Heart left ventricle (tissue), 16 donors: Measurements from ENCODE around the gene ACP4. TPM values are rescaled to one million over a fixed set of nuclear protein-coding genes. Genes with fewer than 3 reads are reported as not detected.

ENCODE experiments used
- ATAC-seq, 4 donors: fragments of 200-7000 bp; cut with Tn5 transposase; one replicate each; pipeline ENCODE4 v1.9.1; 2020 to 2022; ENCODE audit warnings: moderate library complexity in 4 of 4, mild to moderate bottlenecking in 3 of 4, moderate number of reproducible peaks in 1 of 4
- DNase-seq, 5 donors: peaks; one replicate each; pipeline ENCODE4 v3.0.0-alpha.2; 2020
- H3K27ac ChIP-seq, 12 donors: fragments of 200-600 bp; sonication (generic) in 4 of 12; one replicate each; pipeline versions ENCODE4 v1.5.0 to v1.8.0; 2016 to 2022; ENCODE audit warnings: mild to moderate bottlenecking in 2 of 12
- H3K27me3 ChIP-seq, 9 donors: fragments of 200-600 bp; sonication (generic) in 2 of 9; one replicate each; pipeline versions ENCODE4 v1.5.1 to v1.8.0; 2016 to 2022; ENCODE audit warnings: mild to moderate bottlenecking in 3 of 9
- H3K36me3 ChIP-seq, 9 donors: fragments of 200-600 bp; sonication (generic) in 2 of 9; one replicate each; pipeline versions ENCODE4 v1.5.0 to v1.8.0; 2018 to 2022; ENCODE audit warnings: mild to moderate bottlenecking in 2 of 9
- H3K4me1 ChIP-seq, 12 donors: fragments of 200-600 bp; sonication (generic) in 4 of 12; one replicate each; pipeline versions ENCODE4 v1.5.0 to v1.8.0; 2016 to 2022; ENCODE audit warnings: mild to moderate bottlenecking in 3 of 12
- H3K4me3 ChIP-seq, 12 donors: fragments of 200-600 bp; sonication (generic) in 4 of 12; one replicate each; pipeline versions ENCODE4 v1.5.0 to v1.8.0; 2017 to 2022; ENCODE audit warnings: mild to moderate bottlenecking in 9 of 12, moderate library complexity in 4 of 12
- H3K9me3 ChIP-seq, 12 donors: fragments of 200-600 bp; sonication (generic) in 4 of 12; one replicate each; pipeline versions ENCODE4 v1.5.0 to v1.8.0; 2016 to 2022; ENCODE audit warnings: mild to moderate bottlenecking in 1 of 12
- POLR2A ChIP-seq, 2 donors: fragments of 450-650 bp; IDR thresholded peaks; one replicate each; pipeline ENCODE4 v1.6.1; 2017; ENCODE audit warnings: antibody characterized with exemption in 2 of 2, mild to moderate bottlenecking in 2 of 2, moderate library complexity in 2 of 2
- WGBS, 4 donors: extraction: QIAGEN DNeasy Blood & Tissue Kit in 2 of 4; methylation state at CpG; one replicate each; pipeline versions ENCODE4 v1.1.5 to v1.1.7; 2013 to 2018; 5-methylcytosine and 5-hydroxymethylcytosine counted together
- intact Hi-C, 10 donors: fragments of 100-400 bp; cut with DNase I; formaldehyde crosslinking; loops; one replicate each; pipeline versions ENCODE4 v1.11.1 to v1.14.2; 2022
- polyA plus RNA-seq, 2 donors: library from polyadenylated mRNA; stranded (reverse); fragments of 200-250 nt; gene quantifications; one replicate each; pipeline ENCODE4 v1.2.3, GENCODE V29; 2013
- total RNA-seq, 9 donors: library from RNA; depleted of rRNA in 2 of 9; stranded (reverse); fragments of >200 nt in 2 of 9; fragmentation: NEBNext Ultra II Directional in 3 of 9; extraction: Animal tissue kit (Norgen Biotek cat#: 25700) in 3 of 9; gene quantifications; one replicate each; pipeline versions ENCODE4 v1.1.0 to v1.2.4, GENCODE V29; 2016 to 2023
- TF ChIP-seq, protein P1 (sequence below), 12 donors: fragments of 200-600 bp; sonication (generic) in 4 of 12; IDR thresholded peaks; one replicate each; pipeline versions ENCODE4 v1.5.0 to v1.8.0; 2018 to 2022; ENCODE audit warnings: antibody characterized with exemption in 12 of 12, mild to moderate bottlenecking in 5 of 12
- donor health status: ischemic (EF 13 %, LVEDD 7.1; RV severe dilation, severe dysfunction).
- donor health status: healthy with polysubstance abuse.
- donor health status: DM: no; HTN: yes; CAD: no.
- donor health status: DM: no; HTN: no; CAD: no.
- donor health status: ischemic (EF 25% LVEDD 6.9; RV normal size, moderate dysfunction).
- donor health status: ischemic (EF 25% LVEDD 5.7; RV mildly dilated, moderate dysfunction).
- donor health status: healthy.
- donor health status: DM: yes; HTN: yes; CAD: no.
- donor health status: ischemic (EF 35%, LVEDD 5.7; RV mildly dilated, moderate dysfunction).
- donor health status: nonischemic (EF 11% LVEDD 7.7; RV severe dilation, severe dysfunction).
- donor health status: DM: yes; HTN: yes; CAD: no.
- donor health status: PGD.
- donor health status: ischemic (EF 29% LVEDD 5.4; RV normal size, mild dysfunction).
- donor health status: nonischemic (EF 23%, LVEDD 6.1; RV moderate dilation, normal function).

The ACP4 gene
- total and polyA plus RNA-seq, 11 donors, result not detected

GRCh38 chr19:50801107-50801506 lies 10.9 kb downstream of the ACP4 start:
- Histone ChIP-seq H3K9me3 (no peaks in the 10 kb centered on the region), H3K4me3 (no peak overlapping the region), H3K27ac (no peak overlapping the region), H3K4me1 (peaks cover 3 to 26% (median 16%) of the 10 kb centered on the region in 12 donors), H3K27me3 (no peaks in the 10 kb centered on the region), H3K36me3 (peaks cover 0 to 52% (median 32%) of the 10 kb centered on the region in 9 donors)
- TF ChIP-seq, protein P1, sequence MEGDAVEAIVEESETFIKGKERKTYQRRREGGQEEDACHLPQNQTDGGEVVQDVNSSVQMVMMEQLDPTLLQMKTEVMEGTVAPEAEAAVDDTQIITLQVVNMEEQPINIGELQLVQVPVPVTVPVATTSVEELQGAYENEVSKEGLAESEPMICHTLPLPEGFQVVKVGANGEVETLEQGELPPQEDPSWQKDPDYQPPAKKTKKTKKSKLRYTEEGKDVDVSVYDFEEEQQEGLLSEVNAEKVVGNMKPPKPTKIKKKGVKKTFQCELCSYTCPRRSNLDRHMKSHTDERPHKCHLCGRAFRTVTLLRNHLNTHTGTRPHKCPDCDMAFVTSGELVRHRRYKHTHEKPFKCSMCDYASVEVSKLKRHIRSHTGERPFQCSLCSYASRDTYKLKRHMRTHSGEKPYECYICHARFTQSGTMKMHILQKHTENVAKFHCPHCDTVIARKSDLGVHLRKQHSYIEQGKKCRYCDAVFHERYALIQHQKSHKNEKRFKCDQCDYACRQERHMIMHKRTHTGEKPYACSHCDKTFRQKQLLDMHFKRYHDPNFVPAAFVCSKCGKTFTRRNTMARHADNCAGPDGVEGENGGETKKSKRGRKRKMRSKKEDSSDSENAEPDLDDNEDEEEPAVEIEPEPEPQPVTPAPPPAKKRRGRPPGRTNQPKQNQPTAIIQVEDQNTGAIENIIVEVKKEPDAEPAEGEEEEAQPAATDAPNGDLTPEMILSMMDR (IDR thresholded peaks at IDR 0.05), result no peak
- TF ChIP-seq POLR2A (IDR thresholded peaks at IDR 0.05), result no peak
- ATAC-seq (no peak), DNase-seq (no peak)
- 91 to 94% (median 91%) methylated on average over 8 of the region's 8 CpGs for WGBS, 4 donors
- intact Hi-C loops, result loop anchor here in 2 of 10 donors (10.0 kb wide), 2 partner anchors 304 to 426 kb away; partner anchors contain the start of genes CTU1 (in 1 of the 2) and NR1H2 (in 1 of the 2)

DNA sequence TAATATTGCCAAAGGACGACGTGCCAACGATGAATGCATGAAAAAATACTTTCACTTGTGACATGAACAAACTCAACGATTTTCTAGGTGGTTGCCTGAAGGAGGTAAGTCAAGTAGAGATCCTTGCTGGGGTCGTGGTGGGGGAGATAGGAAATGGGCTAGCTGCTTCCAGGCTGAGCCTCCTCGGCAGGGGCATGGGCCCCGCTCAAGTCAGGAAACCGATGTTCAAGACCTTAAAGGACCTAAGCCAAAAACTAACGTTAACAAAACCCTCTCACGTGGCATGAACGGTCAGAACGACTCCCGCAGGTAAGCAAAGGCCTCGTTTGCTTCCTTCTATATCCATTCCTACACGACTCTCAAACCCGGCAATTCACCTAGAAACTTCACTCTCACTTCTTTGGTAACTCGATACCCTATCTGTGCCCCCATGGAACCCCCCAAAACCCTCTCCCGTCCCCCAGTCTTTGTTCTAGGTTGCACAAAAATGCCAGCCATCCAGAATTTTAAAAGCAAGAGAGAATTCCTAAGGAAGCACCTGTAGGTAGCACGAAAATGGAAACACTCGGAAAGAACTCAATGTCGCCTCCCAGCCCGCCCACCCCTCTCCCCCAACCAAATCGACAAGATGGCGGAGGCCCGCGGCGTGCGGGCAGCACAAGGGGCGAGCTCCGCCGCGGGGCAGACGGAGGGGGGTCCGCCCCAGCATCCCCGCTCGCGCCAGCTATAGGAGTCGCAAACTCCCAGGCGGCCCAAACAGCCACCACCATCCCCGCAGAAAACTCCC lies 13.6 kb downstream of the ACP4 start:
- no peaks in the 10 kb centered on the region for H3K9me3 ChIP-seq
- DNase-seq (no peak), ATAC-seq (peak in 1 of 4 donors; percentile 11)
- peaks cover 0 to 30% (median 19%) of the 10 kb centered on the region in 9 donors for H3K36me3 ChIP-seq
- peak overlapping the region; percentile 61 to 98 (median 79) for H3K4me3 ChIP-seq
- TF ChIP-seq, protein P1 (IDR thresholded peaks at IDR 0.05), result no peak
- no peak for TF ChIP-seq POLR2A (IDR thresholded peaks at IDR 0.05)
- 1% methylated on average over 22 to 40 of the region's 40 CpGs for WGBS, 4 donors
- H3K4me1 ChIP-seq, result peaks cover 3 to 26% (median 16%) of the 10 kb centered on the region in 12 donors
- H3K27ac ChIP-seq, result peak overlapping the region; percentile 88 to 99 (median 97)
- no peaks in the 10 kb centered on the region for H3K27me3 ChIP-seq
- intact Hi-C loops, result loop anchor here in 2 of 10 donors (10.0 kb wide), 2 partner anchors 301 to 429 kb away; partner anchors contain the start of genes CTU1 (in 1 of the 2) and NR1H2 (in 1 of the 2)

DNA sequence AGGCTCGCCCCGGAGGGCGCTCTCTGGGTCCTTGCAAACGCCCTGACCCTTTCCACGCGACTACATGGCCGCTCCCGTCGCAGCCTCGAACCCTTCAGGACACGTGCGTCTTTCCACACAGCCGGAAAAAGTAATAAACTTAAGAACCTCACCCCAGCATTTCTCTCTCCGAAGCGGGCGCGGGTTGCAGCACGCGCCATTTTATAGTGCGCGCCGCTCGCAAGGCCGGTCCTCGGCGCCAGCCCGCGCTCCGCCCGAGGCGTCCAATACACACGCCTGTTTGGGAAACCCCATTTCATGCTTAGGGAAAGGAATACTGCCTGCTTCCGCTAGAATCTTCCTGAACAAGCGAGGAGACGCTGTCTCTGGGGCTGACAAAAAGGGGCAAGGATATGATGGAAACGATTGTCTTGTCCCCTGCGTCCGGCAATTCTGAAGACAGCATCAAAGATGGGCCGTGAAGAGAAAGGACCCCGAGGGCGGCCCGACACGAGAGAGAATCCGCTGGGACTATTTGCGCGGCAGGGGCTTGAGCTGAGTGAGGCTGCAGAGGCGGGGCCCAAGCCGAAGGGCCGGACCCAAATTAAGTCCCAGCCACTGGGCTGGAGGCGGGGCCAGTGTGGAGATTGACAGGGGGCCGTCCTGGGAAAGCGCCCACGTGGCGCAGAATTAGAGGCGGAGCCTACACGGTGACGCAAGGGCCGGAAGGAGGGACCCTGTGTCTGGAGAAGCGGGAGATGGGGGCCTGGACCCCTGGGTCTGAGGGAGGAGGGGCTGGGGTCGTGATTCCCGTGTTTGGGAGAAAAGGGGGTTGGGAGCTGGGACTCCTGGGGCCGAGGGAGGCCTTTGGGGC lies 14.4 kb downstream of the ACP4 start:
- H3K9me3 ChIP-seq, result no peaks in the 10 kb centered on the region
- H3K27me3 ChIP-seq, result no peaks in the 10 kb centered on the region
- peaks cover 0 to 22% (median 16%) of the 10 kb centered on the region in 9 donors for H3K36me3 ChIP-seq
- H3K4me1 ChIP-seq, result peaks cover 3 to 26% (median 16%) of the 10 kb centered on the region in 12 donors
- TF ChIP-seq, protein P1 (IDR thresholded peaks at IDR 0.05), result no peak
- no peak for TF ChIP-seq POLR2A (IDR thresholded peaks at IDR 0.05)
- intact Hi-C loops, result loop anchor here in 2 of 10 donors (10.0 kb wide), 2 partner anchors 300 to 430 kb away; partner anchors contain the start of genes CTU1 (in 1 of the 2) and NR1H2 (in 1 of the 2)
- DNase-seq (peak; percentile 98 to 100 (median 99)), ATAC-seq (peak; percentile 99 to 100 (median 100))
- 0 to 1% (median 0%) methylated on average over 52 to 62 of the region's 62 CpGs for WGBS, 4 donors
- peak overlapping the region; percentile 61 to 98 (median 79) for H3K4me3 ChIP-seq
- H3K27ac ChIP-seq, result peak overlapping the region; percentile 88 to 99 (median 97)
